T-cell (primary cell): ENCODE measurements around the gene PDS5B. TPM values are rescaled to one million over a fixed set of nuclear protein-coding genes. Genes with fewer than 3 reads are reported as not detected.
"Not testable (repeated sequence)": the region's sequence is repeated elsewhere in the genome, so short reads cannot be mapped to it uniquely, and the experiment has no call there.

Experiments used
- ATAC-seq, 4 experiments: fragments of 200-7000 bp in 3 of 4; fragments of 150-1000 bp in 1 of 4; cut with Tn5 transposase; replicated peaks in 1 of 4; 1 replicate in 3 of 4; 2 replicates in 1 of 4; pipeline ENCODE4 v1.10.0; 2021; ENCODE audit warnings: moderate library complexity in 3 of 4, mild to moderate bottlenecking in 2 of 4, moderate number of reproducible peaks in 1 of 4
- CTCF ChIA-PET, 2 donors: fragments of 300-600 bp; sonication (Branson Sonifier 250); formaldehyde crosslinking; loops; one replicate each; lab custom pipeline; 2022; ENCODE audit warnings: antibody characterized with exemption in 2 of 2; lab: Charles Lee
- POLR2A ChIA-PET, 2 donors: fragments of 300-600 bp; sonication (Branson Sonifier 250); formaldehyde crosslinking; loops; one replicate each; lab custom pipeline; 2022; ENCODE audit warnings: antibody characterized with exemption in 2 of 2; lab: Charles Lee
- DNase-seq, 35 experiments: peaks; one replicate each; pipeline versions ENCODE4 v3.0.0 to v3.0.0-alpha.2; 2013 to 2023
- H3K27ac ChIP-seq: one replicate; pipeline ENCODE4 v1.5.1; 2013; ENCODE audit warnings: low read length
- H3K27me3 ChIP-seq, 2 experiments: replicated peaks in 1 of 2; 1 replicate in 1 of 2; 2 replicates in 1 of 2; pipeline versions ENCODE4 v1.6.1 to v1.7.0; 2013; ENCODE audit warnings: low read length in 1 of 2, mixed read lengths in 1 of 2; ENCODE audit not compliant: control insufficient read depth in 2 of 2, insufficient read depth in 2 of 2; ENCODE audit errors: extremely low read depth in 1 of 2
- H3K36me3 ChIP-seq, 2 donors: 1 replicate in 1 of 2; 2 replicates in 1 of 2; pipeline versions ENCODE4 v1.6.1 to v1.7.0; 2013; ENCODE audit warnings: low read length in 1 of 2; ENCODE audit not compliant: control insufficient read depth in 2 of 2, insufficient read depth in 1 of 2; ENCODE audit errors: extremely low read depth in 1 of 2
- H3K4me1 ChIP-seq, 2 experiments: 1 replicate in 1 of 2; 2 replicates in 1 of 2; pipeline versions ENCODE4 v1.6.1 to v1.7.0; 2013; ENCODE audit warnings: low read length in 2 of 2, mixed read lengths in 1 of 2; ENCODE audit not compliant: insufficient read depth in 2 of 2, control insufficient read depth in 1 of 2; ENCODE audit errors: extremely low read depth in 1 of 2
- H3K4me3 ChIP-seq, 2 donors: 1 replicate in 1 of 2; 2 replicates in 1 of 2; pipeline versions ENCODE4 v1.5.1 to v1.7.0; 2013; ENCODE audit warnings: mild to moderate bottlenecking in 2 of 2, low read length in 1 of 2, moderate library complexity in 1 of 2; ENCODE audit not compliant: control insufficient read depth in 1 of 2; ENCODE audit errors: extremely low read depth in 1 of 2
- H3K9me3 ChIP-seq: 2 replicates; pipeline ENCODE4 v1.7.0; 2013
- H3K27ac Mint-ChIP-seq, 2 donors: one replicate each; pipeline ENCODE4 v1.8.0; 2020 to 2021; ENCODE audit warnings: mild to moderate bottlenecking in 2 of 2, mixed read lengths in 2 of 2
- H3K27me3 Mint-ChIP-seq, 2 donors: one replicate each; pipeline ENCODE4 v1.8.0; 2021 to 2022; ENCODE audit warnings: mixed read lengths in 2 of 2
- H3K36me3 Mint-ChIP-seq: one replicate; pipeline ENCODE4 v1.8.0; 2021; ENCODE audit warnings: mixed read lengths
- H3K4me1 Mint-ChIP-seq, 3 donors: one replicate each; pipeline ENCODE4 v1.8.0; 2020 to 2022; ENCODE audit warnings: mixed read lengths in 3 of 3, mild to moderate bottlenecking in 1 of 3
- H3K4me3 Mint-ChIP-seq, 3 donors: one replicate each; pipeline ENCODE4 v1.8.0; 2020 to 2022; ENCODE audit warnings: mild to moderate bottlenecking in 3 of 3, mixed read lengths in 3 of 3, moderate library complexity in 3 of 3
- H3K9me3 Mint-ChIP-seq, 3 donors: one replicate each; pipeline ENCODE4 v1.8.0; 2020 to 2022; ENCODE audit warnings: mixed read lengths in 3 of 3
- WGBS: methylation state at CpG from one replicate; pipeline ENCODE4 v1.1.5; 2013; ENCODE audit warnings: missing lambda C conversion rate; ENCODE audit not compliant: insufficient coverage; 5-methylcytosine and 5-hydroxymethylcytosine counted together
- total RNA-seq, 35 experiments: library from RNA in 6 of 35; stranded (reverse) in 6 of 35; fragments of 120-200 nt in 1 of 35; gene quantifications; one replicate each; pipeline versions ENCODE4 v1.2.1 to v1.2.4 and lab custom pipeline; 2013 to 2026

The PDS5B gene
- total RNA-seq, 5 donors from 2014 or later (not counting 1 experiment from before 2014, with no cell fraction given) = 45.4 to 48.5 (median 46.9) TPM

GRCh38 chr13:32723987-32724386, 137.7 kb downstream of the PDS5B start:
- no peaks in the 10 kb centered on the region for H3K27me3 Mint-ChIP-seq
- WGBS = no CpG with 5 or more reads among the region's 3 CpGs
- H3K4me3 Mint-ChIP-seq = no peak overlapping the region
- peaks cover 0 to 2% of the 10 kb centered on the region in 2 donors for H3K36me3 ChIP-seq
- H3K4me3 ChIP-seq = no peak overlapping the region
- ChIA-PET CTCF (interaction anchor here in 1 of 2 donors (1.6 kb wide), 1 partner anchor 13 kb away, joined by 5 read pairs; no protein-coding TSS in a partner anchor), POLR2A (interaction anchor here (0.6 to 0.7 kb wide), 2 partner anchors 25 to 1146 kb away, joined by 3 to 6 read pairs; no protein-coding TSS in a partner anchor)
- peaks cover 0 to 4% of the 10 kb centered on the region in 2 experiments for H3K4me1 ChIP-seq
- DNase-seq = no peak
- H3K27ac Mint-ChIP-seq = no peak overlapping the region
- H3K27me3 ChIP-seq = no peaks in the 10 kb centered on the region
- no peak overlapping the region for H3K27ac ChIP-seq
- ATAC-seq = no peak
- H3K9me3 ChIP-seq = no peaks in the 10 kb centered on the region
- H3K36me3 Mint-ChIP-seq = peaks cover 45% of the 10 kb centered on the region
- H3K9me3 Mint-ChIP-seq = no peaks in the 10 kb centered on the region
- peaks cover 44 to 58% (median 44%) of the 10 kb centered on the region in 3 donors for H3K4me1 Mint-ChIP-seq

- H3K4me3 ChIP-seq = no peak overlapping the region
- no peaks in the 10 kb centered on the region for H3K9me3 ChIP-seq
- Mint-ChIP-seq H3K4me1 (peaks cover 60 to 66% (median 60%) of the 10 kb centered on the region in 3 donors), H3K27me3 (no peaks in the 10 kb centered on the region), H3K9me3 (peaks cover 0 to 12% (median 0%) of the 10 kb centered on the region in 3 donors), H3K4me3 (no peak overlapping the region), H3K27ac (no peak overlapping the region), H3K36me3 (peaks cover 56% of the 10 kb centered on the region)
- no peak overlapping the region for H3K27ac ChIP-seq
- ChIA-PET CTCF (interaction anchor here (0.6 to 0.7 kb wide), 2 partner anchors 76 to 492 kb away, joined by 3 read pairs; no protein-coding TSS in a partner anchor), POLR2A (interaction anchor here (0.6 to 2.0 kb wide), 3 partner anchors 10 to 14 kb away, joined by 3 to 5 read pairs (median 4); no protein-coding TSS in a partner anchor)
- no peaks in the 10 kb centered on the region for H3K27me3 ChIP-seq
- peaks cover 0 to 2% of the 10 kb centered on the region in 2 donors for H3K36me3 ChIP-seq
- 100% methylated on average over 1 of the region's 4 CpGs for WGBS
- H3K4me1 ChIP-seq = peaks cover 0 to 3% of the 10 kb centered on the region in 2 experiments
- ATAC-seq (no peak), DNase-seq (no peak)
Observed at GRCh38 chr13:32726374-32727037, 140.3 kb downstream of the PDS5B start.

- Mint-ChIP-seq H3K4me1 (peaks cover 52 to 60% (median 58%) of the 10 kb centered on the region in 3 donors), H3K27ac (no peak overlapping the region), H3K9me3 (peaks cover 0 to 12% (median 0%) of the 10 kb centered on the region in 3 donors), H3K36me3 (peaks cover 46% of the 10 kb centered on the region), H3K27me3 (no peaks in the 10 kb centered on the region), H3K4me3 (no peak overlapping the region)
- H3K36me3 ChIP-seq = peaks cover 0 to 2% of the 10 kb centered on the region in 2 donors
- ATAC-seq (no peak), DNase-seq (no peak)
- no peak overlapping the region for H3K27ac ChIP-seq
- no peak overlapping the region for H3K4me3 ChIP-seq
- peaks cover 0 to 3% of the 10 kb centered on the region in 2 experiments for H3K4me1 ChIP-seq
- H3K27me3 ChIP-seq = no peaks in the 10 kb centered on the region
- ChIA-PET POLR2A (interaction anchor here (0.6 to 2.0 kb wide), 3 partner anchors 8 to 205 kb away, joined by 3 to 4 read pairs (median 4); no protein-coding TSS in a partner anchor), CTCF (interaction anchor here in 1 of 2 donors (0.6 to 0.9 kb wide), 2 partner anchors 59 to 895 kb away, joined by 3 to 8 read pairs; no protein-coding TSS in a partner anchor)
- 97% methylated on average over 3 of the region's 3 CpGs for WGBS
- no peaks in the 10 kb centered on the region for H3K9me3 ChIP-seq
Observed at GRCh38 chr13:32728327-32728726, 142.1 kb downstream of the PDS5B start.

- H3K4me1 ChIP-seq, H3K27ac Mint-ChIP-seq, H3K4me3 Mint-ChIP-seq, H3K27ac ChIP-seq, H3K9me3 ChIP-seq, H3K36me3 ChIP-seq, H3K4me3 ChIP-seq, H3K27me3 Mint-ChIP-seq, POLR2A ChIA-PET, ATAC-seq, DNase-seq, H3K27me3 ChIP-seq: not testable (repeated sequence)
- Mint-ChIP-seq H3K9me3 (peaks cover 0 to 12% (median 0%) of the 10 kb centered on the region in 3 donors), H3K36me3 (peaks cover 49% of the 10 kb centered on the region), H3K4me1 (peaks cover 48 to 62% (median 55%) of the 10 kb centered on the region in 3 donors)
- CTCF ChIA-PET = interaction anchor here in 1 of 2 donors (0.6 kb wide), 1 partner anchor 894 kb away, joined by 8 read pairs; no protein-coding TSS in a partner anchor
Observed at GRCh38 chr13:32729097-32729496, 142.8 kb downstream of the PDS5B start.

GRCh38 chr13:32731074-32731473, 144.8 kb downstream of the PDS5B start:
- ATAC-seq (no peak), DNase-seq (no peak)
- Mint-ChIP-seq H3K4me1 (peaks cover 51 to 66% (median 52%) of the 10 kb centered on the region in 3 donors), H3K27ac (peak overlapping the region; percentile 59 to 77), H3K9me3 (peaks cover 0 to 12% (median 0%) of the 10 kb centered on the region in 3 donors), H3K27me3 (no peaks in the 10 kb centered on the region), H3K36me3 (peaks cover 38% of the 10 kb centered on the region), H3K4me3 (no peak overlapping the region)
- H3K9me3 ChIP-seq = no peaks in the 10 kb centered on the region
- no peak overlapping the region for H3K4me3 ChIP-seq
- peaks cover 0 to 2% of the 10 kb centered on the region in 2 donors for H3K36me3 ChIP-seq
- ChIA-PET CTCF (no interaction called here), POLR2A (interaction anchor here in 1 of 2 donors (0.6 kb wide), 1 partner anchor 207 kb away, joined by 3 read pairs; no protein-coding TSS in a partner anchor)
- H3K4me1 ChIP-seq = peaks cover 0 to 13% of the 10 kb centered on the region in 2 experiments
- no peak overlapping the region for H3K27ac ChIP-seq
- WGBS = no CpG with 5 or more reads among the region's 3 CpGs
- no peaks in the 10 kb centered on the region for H3K27me3 ChIP-seq

GRCh38 chr13:32731576-32731975, 145.3 kb downstream of the PDS5B start:
- Mint-ChIP-seq H3K27ac (peak overlapping the region; percentile 59 to 77), H3K36me3 (peaks cover 35% of the 10 kb centered on the region), H3K9me3 (peaks cover 0 to 12% (median 0%) of the 10 kb centered on the region in 3 donors), H3K4me3 (no peak overlapping the region), H3K4me1 (peaks cover 51 to 66% (median 52%) of the 10 kb centered on the region in 3 donors), H3K27me3 (no peaks in the 10 kb centered on the region)
- WGBS = no CpG with 5 or more reads among the region's 2 CpGs
- ChIA-PET POLR2A (interaction anchor here in 1 of 2 donors (0.6 kb wide), 1 partner anchor 208 kb away, joined by 3 read pairs; no protein-coding TSS in a partner anchor), CTCF (no interaction called here)
- DNase-seq = no peak
- Histone ChIP-seq H3K27ac (no peak overlapping the region), H3K36me3 (peaks cover 0 to 2% of the 10 kb centered on the region in 2 donors), H3K4me1 (peaks cover 0 to 18% of the 10 kb centered on the region in 2 experiments), H3K27me3 (no peaks in the 10 kb centered on the region), H3K4me3 (no peak overlapping the region), H3K9me3 (no peaks in the 10 kb centered on the region)
- ATAC-seq = peak in 2 of 4 experiments; percentile 30 to 42
